Measurements from ENCODE around the gene NMT2. TPM values are rescaled to one million over a fixed set of nuclear protein-coding genes. Genes with fewer than 3 reads are reported as not detected.

The NMT2 gene
- total RNA-seq, 1 experiment from 2014 or later: 26.1 TPM

GRCh38 chr10:15182540-15183207 lies 14.2 kb upstream of the NMT2 start:
- Histone ChIP-seq H3K9me2 (ENCODE audit: insufficient read depth) (no peaks in the 10 kb centered on the region), H3K36me3 (ENCODE audit: control insufficient read depth in 1 of 2, insufficient read depth in 2 of 2, low read length in 2 of 2) (no peaks in the 10 kb centered on the region), H3K4me3 (replicated peaks in 1 of 2; ENCODE audit: low read depth in 1 of 2, low read length in 2 of 2) (no peak overlapping the region), H4K20me1 (ENCODE audit: insufficient read depth) (no peaks in the 10 kb centered on the region), H3K27me3 (ENCODE audit: insufficient read depth, low read length) (no peaks in the 10 kb centered on the region), H2AFZ (ENCODE audit: low read depth, low read length, poor library complexity, severe bottlenecking) (no peak overlapping the region), H3K79me2 (ENCODE audit: insufficient read depth, low read length) (no peaks in the 10 kb centered on the region), H3K4me2 (ENCODE audit: low read length) (no peak overlapping the region), H3K9me3 (ENCODE audit: control insufficient read depth in 1 of 2, insufficient read depth in 1 of 2, low read depth in 1 of 2, low read length in 2 of 2) (no peaks in the 10 kb centered on the region), H3K4me1 (ENCODE audit: control insufficient read depth in 1 of 2, insufficient read depth in 2 of 2, low read length in 2 of 2) (no peaks in the 10 kb centered on the region), H3K27ac (ENCODE audit: low read depth, low read length) (no peak overlapping the region), H3K9ac (ENCODE audit: low read length) (no peak overlapping the region)
- CTCF ChIA-PET: no interaction called here
- TF ChIP-seq CEBPB (IDR thresholded peaks at IDR 0.05; ENCODE audit: low read depth): peak; percentile 55; the same call in 1 of the 2 replicates
- no peak for TF ChIP-seq ZBTB33 (IDR thresholded peaks at IDR 0.05; ENCODE audit: extremely low read depth, insufficient replicate concordance, low read length)
- TF ChIP-seq ELF1 (IDR thresholded peaks at IDR 0.05; ENCODE audit: borderline replicate concordance, low read depth): no peak
- POLR2A ChIA-PET: no interaction called here
- DNase-seq (ENCODE audit: low read depth, low spot score): no peak
- RAD21 ChIA-PET (ENCODE audit: low non-redundant PET in 1 of 2, low total read pairs in 2 of 2, uncharacterized antibody in 2 of 2, unreplicated experiment in 2 of 2): no interaction called here
- intact Hi-C loops (cut with micrococcal nuclease): no loop called here
- BruUV-seq (replicated peaks): no TSS peak
- no peak for ATAC-seq

GRCh38 chr10:15181576-15182156 lies 13.2 kb upstream of the NMT2 start:
- Histone ChIP-seq H3K27me3 (ENCODE audit: insufficient read depth, low read length) (no peaks in the 10 kb centered on the region), H4K20me1 (ENCODE audit: insufficient read depth) (no peaks in the 10 kb centered on the region), H3K9ac (ENCODE audit: low read length) (no peak overlapping the region), H3K9me2 (ENCODE audit: insufficient read depth) (no peaks in the 10 kb centered on the region), H3K9me3 (ENCODE audit: control insufficient read depth in 1 of 2, insufficient read depth in 1 of 2, low read depth in 1 of 2, low read length in 2 of 2) (no peaks in the 10 kb centered on the region), H3K27ac (ENCODE audit: low read depth, low read length) (no peak overlapping the region), H3K36me3 (ENCODE audit: control insufficient read depth in 1 of 2, insufficient read depth in 2 of 2, low read length in 2 of 2) (no peaks in the 10 kb centered on the region), H3K4me2 (ENCODE audit: low read length) (no peak overlapping the region), H3K4me1 (ENCODE audit: control insufficient read depth in 1 of 2, insufficient read depth in 2 of 2, low read length in 2 of 2) (no peaks in the 10 kb centered on the region), H3K79me2 (ENCODE audit: insufficient read depth, low read length) (no peaks in the 10 kb centered on the region), H2AFZ (ENCODE audit: low read depth, low read length, poor library complexity, severe bottlenecking) (no peak overlapping the region), H3K4me3 (replicated peaks in 1 of 2; ENCODE audit: low read depth in 1 of 2, low read length in 2 of 2) (no peak overlapping the region)
- POLR2A ChIA-PET: no interaction called here
- CTCF ChIA-PET: no interaction called here
- no peak for DNase-seq (ENCODE audit: low read depth, low spot score)
- RAD21 ChIA-PET (ENCODE audit: low non-redundant PET in 1 of 2, low total read pairs in 2 of 2, uncharacterized antibody in 2 of 2, unreplicated experiment in 2 of 2): no interaction called here
- no TSS peak for BruUV-seq (replicated peaks)
- ATAC-seq: no peak
- intact Hi-C loops (cut with micrococcal nuclease): no loop called here
- no peak for TF ChIP-seq EZH2phosphoT487 (IDR thresholded peaks at IDR 0.05; ENCODE audit: borderline replicate concordance)
- TF ChIP-seq SIN3A (IDR thresholded peaks at IDR 0.05; ENCODE audit: low read depth): no peak
- no peak for TF ChIP-seq YY1 (IDR thresholded peaks at IDR 0.05; ENCODE audit: extremely low read depth, insufficient replicate concordance, low read depth, low read length)
- no peak for TF ChIP-seq FOSL1 (IDR thresholded peaks at IDR 0.05; ENCODE audit: low read depth)
- TF ChIP-seq CBX3 (IDR thresholded peaks at IDR 0.05; ENCODE audit: low read depth): no peak
- TF ChIP-seq SP1 (IDR thresholded peaks at IDR 0.05; ENCODE audit: low read depth): no peak
- TF ChIP-seq REST (IDR thresholded peaks at IDR 0.05; ENCODE audit: low read depth): no peak
- no peak for TF ChIP-seq ZFX (IDR thresholded peaks at IDR 0.05)
- TF ChIP-seq ELF1 (IDR thresholded peaks at IDR 0.05; ENCODE audit: borderline replicate concordance, low read depth): no peak
- no peak for TF ChIP-seq POLR2AphosphoS5 (IDR thresholded peaks at IDR 0.05; ENCODE audit: low read depth, low read length)
- TF ChIP-seq ATF3 (IDR thresholded peaks at IDR 0.05): no peak
